GM12801 (cell line): ENCODE results near the gene CEP131.

Source experiments
- CTCF ChIP-seq: IDR thresholded peaks from one replicate; pipeline ENCODE4 v1.5.1; 2011; ENCODE audit warnings: control low read depth; ENCODE audit not compliant: insufficient read length; ENCODE audit errors: extremely low read depth

Gene CEP131

GRCh38 chr17:81189670-81190530 lies 32.9 kb downstream of the CEP131 start:
- no peak for TF ChIP-seq CTCF

GRCh38 chr17:81189016-81189415 lies 33.7 kb downstream of the CEP131 start:
- no peak for TF ChIP-seq CTCF

GRCh38 chr17:81188491-81188840 lies 34.3 kb downstream of the CEP131 start:
- TF ChIP-seq CTCF: no peak

GRCh38 chr17:81187586-81188490 lies 34.9 kb downstream of the CEP131 start:
- no peak for TF ChIP-seq CTCF

GRCh38 chr17:81187120-81187519 lies 35.6 kb downstream of the CEP131 start:
- no peak for TF ChIP-seq CTCF

- no peak for TF ChIP-seq CTCF
Measured at GRCh38 chr17:81186203-81186602, 36.6 kb downstream of the CEP131 start.

GRCh38 chr17:81184555-81184954 lies 38.2 kb downstream of the CEP131 start:
- no peak for TF ChIP-seq CTCF
